Activated CD4-positive, alpha-beta T cell treated with anti-CD3 and anti-CD28 coated beads for 24 hours (primary cell): ENCODE measurements around the gene IFIT5.
"Not testable (repeated sequence)": the region's sequence is repeated elsewhere in the genome, so short reads cannot be mapped to it uniquely, and the experiment has no call there.

Experiments
- DNase-seq, 2 donors: peaks; one replicate each; pipeline ENCODE4 v3.0.0-alpha.2; 2020; ENCODE audit warnings: low read depth in 2 of 2

Gene IFIT5

DNA sequence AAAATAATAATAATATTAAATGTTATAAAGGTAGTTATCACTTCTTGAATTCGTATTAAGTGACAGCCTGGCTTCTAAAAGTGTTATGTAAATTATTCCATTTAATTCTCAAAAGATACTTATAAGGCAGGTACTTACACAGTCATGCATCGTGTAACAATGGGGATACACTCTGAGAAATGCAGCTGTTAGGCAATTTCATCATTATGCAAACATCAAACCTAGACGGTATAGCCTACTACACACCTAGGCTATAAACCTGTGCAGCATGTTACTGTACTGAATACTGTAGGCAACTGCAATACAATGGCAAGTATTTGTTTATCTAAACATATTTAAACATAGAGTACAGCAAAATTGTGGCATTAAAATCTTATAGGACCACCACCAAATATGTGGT, 20.5 kb upstream of the IFIT5 start:
- no peak for DNase-seq

GRCh38 chr10:89395141-89395540, 19.2 kb upstream of the IFIT5 start:
- no peak for DNase-seq

DNA sequence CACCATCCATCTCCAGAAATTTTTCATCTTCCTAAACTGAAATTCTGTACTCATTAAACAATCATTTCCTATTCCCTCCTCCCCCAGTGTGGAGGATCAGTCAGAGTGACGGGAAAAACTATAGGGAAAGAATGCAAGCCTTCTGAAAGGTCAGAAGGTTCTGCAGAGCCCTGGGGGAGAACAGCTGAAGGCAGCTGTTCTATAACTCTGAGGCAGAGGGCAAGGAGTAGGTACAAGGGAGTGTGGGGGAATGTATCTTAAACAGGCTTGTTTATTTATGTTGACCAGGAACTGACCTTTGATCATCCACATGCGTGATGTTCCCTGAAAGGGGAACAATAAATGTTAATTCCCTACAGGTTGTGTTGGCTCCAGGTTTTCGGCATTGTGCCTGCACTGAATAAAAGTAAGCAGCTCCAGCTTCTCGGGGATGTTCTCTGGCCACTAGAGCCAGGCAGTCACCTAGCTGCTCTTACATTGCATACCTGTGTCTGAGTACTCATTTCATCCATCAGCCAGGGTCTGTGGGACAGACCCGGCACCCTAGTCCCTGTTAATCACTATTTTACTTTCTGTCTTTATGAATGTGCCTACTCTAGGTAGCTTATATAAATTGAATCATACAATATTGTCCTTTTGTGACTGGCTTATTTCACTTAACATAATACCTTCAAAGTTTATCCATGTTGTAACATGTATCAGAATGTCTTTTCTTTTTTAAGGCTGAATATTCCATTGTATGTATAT, 16.2 kb upstream of the IFIT5 start:
- no peak for DNase-seq

DNA sequence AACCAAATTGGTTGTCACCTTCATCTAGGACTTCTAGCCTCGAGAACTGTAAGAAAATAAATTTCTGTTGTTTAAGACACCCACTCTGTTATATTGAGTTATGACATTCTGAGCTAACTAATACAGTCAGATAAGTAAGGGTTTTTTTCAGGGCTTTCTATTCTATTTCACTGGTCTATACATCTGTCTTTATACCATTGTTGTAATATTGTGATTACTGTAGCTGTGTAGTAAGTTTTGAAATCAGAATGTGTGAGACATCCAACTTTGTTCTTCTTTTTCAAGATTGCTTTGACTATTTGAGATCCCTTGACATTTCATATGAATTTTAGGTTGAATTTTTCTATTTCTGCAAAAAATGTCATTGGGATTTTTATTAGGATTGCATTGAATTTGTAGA, 14.4 kb upstream of the IFIT5 start:
- DNase-seq, result no peak

DNA sequence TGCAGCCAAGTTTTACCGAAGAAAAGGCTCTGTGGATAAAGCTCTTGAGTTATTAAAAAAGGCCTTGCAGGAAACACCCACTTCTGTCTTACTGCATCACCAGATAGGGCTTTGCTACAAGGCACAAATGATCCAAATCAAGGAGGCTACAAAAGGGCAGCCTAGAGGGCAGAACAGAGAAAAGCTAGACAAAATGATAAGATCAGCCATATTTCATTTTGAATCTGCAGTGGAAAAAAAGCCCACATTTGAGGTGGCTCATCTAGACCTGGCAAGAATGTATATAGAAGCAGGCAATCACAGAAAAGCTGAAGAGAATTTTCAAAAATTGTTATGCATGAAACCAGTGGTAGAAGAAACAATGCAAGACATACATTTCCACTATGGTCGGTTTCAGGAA, 11.3 kb upstream of the IFIT5 start:
- no peak for DNase-seq

DNA sequence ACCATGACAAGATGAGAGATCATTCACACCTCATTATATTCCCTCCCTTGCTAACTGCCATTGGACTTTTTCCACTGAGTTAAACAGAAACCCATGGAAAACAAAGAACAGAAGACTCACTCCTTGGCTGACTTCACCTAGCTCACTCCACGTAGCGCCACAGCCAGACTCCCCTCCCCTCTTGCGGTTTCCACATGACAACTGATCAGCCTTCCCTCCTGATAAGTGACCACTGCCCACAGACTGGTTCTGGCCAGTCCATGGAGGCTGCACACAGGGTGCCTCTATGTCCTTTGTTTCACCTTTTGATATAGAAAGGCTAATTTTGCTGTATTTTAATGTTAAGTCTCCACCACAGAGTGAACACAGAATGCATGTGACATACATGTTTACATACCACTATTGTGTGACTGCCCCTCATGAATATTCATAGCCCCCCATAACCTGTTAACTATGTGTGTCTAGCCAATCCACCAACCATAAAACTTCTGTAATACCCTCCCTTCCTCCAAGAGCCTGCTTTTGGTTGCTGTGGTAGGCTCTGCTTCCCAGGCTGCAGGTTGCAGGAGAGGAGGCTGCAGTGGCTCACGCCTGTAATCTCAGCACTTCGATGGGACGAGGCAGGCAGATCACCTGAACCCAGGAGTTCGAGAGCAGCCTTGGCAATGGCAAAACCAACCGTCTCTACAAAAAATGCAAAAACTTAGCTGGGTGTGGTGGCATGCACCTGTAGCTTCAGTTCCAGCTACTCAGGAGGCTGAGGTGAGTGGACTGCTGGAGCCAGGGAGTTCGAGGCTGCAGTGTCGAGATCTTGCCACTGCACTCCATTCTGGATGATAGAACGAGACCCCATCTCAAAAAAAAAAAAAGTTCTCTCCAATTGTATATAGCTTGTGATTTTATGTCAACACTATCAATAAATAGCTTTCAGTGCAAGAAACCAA, 10.0 kb upstream of the IFIT5 start:
- no peak for DNase-seq

DNA sequence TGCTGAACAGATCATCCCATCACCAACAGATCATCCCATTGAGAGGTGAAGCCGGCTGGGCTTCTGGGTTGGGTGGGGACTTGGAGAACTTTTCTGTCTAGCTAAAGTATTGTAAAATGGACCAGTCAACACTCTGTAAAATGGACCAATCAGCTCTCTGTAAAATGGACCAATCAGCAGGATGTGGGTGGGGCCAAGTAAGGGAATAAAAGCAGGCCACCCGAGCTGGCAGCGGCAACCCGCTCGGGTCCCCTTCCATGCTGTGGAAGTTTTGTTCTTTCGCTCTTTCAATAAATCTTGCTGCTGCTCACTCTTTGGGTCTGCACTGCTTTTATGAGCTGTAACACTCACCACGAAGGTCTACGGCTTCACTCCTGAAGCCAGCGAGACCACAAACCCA, 8.2 kb upstream of the IFIT5 start:
- not testable (repeated sequence) for DNase-seq

- not testable (repeated sequence) for DNase-seq
These were observed 6.6 kb upstream of the IFIT5 start for GRCh38 chr10:89407792-89408191.

- DNase-seq, result not testable (repeated sequence)
These were observed 5.1 kb upstream of the IFIT5 start for GRCh38 chr10:89409282-89409681.

- DNase-seq, result not testable (repeated sequence)
These were observed 3.8 kb upstream of the IFIT5 start for GRCh38 chr10:89410551-89410950.

DNA sequence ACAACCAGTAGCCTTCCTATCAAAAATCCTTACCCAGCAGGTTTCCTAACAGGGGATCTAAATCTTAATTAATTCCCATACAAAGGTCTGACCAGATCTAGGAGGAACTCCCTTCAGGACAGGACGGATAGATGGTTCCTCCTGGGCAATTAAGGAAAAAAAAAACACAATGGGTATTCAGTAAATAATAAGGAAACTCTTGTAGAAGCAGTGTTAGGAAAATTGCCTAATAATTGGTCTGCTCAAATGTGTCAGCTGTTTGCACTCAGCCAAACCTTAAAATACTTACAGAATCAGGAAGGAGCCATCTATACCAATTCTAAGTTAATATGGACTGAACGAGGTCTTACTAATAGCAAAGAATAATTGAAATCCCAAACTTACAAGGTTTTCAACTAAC, 3.2 kb upstream of the IFIT5 start:
- not testable (repeated sequence) for DNase-seq

DNA sequence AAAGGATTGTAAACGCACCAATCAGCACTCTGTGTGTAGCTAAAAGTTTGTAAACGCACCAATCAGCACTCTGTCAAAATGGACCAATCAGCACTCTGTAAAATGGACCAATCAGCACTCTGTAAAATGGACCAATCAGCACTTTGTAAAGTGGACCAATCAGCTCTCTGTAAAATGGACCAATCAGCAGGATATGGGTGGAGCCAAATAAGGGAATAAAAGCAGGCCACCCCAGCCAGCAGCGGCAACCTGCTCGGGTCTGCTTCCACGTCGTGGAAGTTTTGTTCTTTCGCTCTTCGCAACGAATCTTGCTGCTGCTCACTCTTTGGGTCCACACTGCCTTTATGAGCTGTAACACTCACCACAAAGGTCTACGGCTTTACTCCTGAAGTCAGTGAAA, 2.1 kb upstream of the IFIT5 start:
- DNase-seq, result not testable (repeated sequence)

- DNase-seq, result no peak
These were observed 913 bp upstream of the IFIT5 start for GRCh38 chr10:89413398-89413912.

- peak in 1 of 2 donors; percentile 17 for DNase-seq
These were observed 782 bp downstream of the IFIT5 start for GRCh38 chr10:89414879-89415821.

DNA sequence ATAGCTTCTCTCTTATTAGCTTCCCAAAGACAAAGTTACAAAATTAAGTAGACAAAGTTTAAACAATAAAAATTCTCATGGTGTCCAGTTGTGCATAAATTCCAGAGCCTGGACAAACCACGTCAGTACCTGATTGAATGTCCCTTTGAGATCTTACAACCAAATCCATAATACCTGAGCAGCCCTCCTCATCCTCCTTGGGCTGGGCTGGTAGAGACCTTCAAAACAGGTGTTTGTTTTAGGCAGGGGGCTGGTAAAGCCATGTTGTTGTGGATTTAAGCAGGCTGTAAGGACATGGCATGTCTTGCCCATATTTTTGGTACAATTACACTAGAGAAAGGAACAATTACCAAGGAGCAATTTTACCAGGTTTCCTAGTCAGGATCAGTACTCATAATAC, 2.1 kb downstream of the IFIT5 start:
- no peak for DNase-seq

DNA sequence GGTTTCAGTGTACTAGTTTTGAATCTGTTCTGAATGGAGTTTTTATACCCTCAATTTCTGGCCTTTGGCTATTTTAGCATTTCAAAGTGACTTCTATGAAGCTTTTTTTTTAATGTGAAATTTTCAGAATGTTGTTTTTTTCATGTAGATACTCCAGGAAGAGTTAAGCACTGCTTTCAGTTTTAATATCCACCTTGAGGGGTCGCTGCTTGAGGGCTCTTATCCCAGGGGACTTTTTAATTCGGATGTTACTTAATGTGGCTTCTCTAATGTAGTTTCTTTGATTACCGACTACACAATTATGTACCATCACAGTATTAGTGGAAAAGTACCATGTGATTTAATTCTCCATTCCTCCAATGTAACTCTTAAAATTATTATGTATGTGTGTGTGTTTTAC, 5.2 kb downstream of the IFIT5 start:
- DNase-seq, result no peak

- no peak for DNase-seq
These were observed 6.7 kb downstream of the IFIT5 start for GRCh38 chr10:89421018-89421476.

DNA sequence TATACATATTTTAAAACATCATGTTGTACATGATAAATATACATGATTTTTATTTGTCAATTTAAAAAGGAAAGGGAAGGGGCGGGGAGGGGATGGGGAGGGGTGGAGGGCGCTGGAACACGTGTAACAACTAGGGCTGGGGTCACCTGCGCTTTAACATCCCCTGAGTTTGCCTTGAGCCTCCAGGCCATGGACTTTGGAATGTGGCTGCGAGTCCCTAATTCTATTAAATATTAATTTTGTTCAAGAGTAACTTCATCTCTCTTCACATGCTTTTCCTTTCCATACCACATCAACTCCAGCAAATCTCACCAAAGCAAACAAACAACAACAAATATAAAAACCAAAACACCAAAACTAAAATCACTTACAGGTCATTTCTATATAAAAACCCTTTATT, 10.6 kb downstream of the IFIT5 start:
- DNase-seq, result no peak

DNA sequence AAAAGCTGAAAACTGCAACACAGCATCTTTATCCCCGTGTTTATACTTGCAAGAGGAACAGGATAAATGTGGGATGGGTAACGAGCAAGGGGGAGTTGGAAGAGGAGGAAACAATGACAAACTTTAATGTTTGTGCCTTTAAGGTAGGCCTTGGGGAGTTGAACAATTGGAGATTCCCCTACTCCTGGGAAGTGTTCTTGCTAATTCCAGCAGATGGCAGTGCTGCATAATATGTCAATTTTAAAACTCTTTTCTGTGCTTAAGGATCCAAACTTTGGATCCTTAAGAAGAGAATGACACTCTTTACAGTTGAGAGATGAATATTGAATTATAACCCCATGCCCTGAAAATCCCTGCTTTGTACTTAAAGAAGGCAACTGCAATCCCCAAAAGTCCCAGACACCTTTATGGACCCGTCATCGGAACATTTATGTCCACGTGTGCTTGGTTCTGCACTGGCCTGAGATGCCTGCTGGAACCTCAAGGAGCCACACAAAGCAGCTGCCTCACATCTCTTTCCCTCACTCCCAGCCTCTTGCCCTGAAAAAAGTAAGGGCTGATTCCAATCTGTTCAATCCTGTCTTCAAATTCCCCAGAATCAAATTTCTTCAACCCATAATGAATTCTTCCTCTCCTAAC, 12.0 kb downstream of the IFIT5 start:
- DNase-seq, result no peak

- DNase-seq, result no peak
These were observed 13.3 kb downstream of the IFIT5 start for GRCh38 chr10:89427629-89428028.

GRCh38 chr10:89428877-89429276, 14.5 kb downstream of the IFIT5 start:
- no peak for DNase-seq
